BJ (cell line): ENCODE results near the gene OXCT2. TPM values are rescaled to one million over a fixed set of nuclear protein-coding genes. Genes with fewer than 3 reads are reported as not detected.
"Not testable (repeated sequence)": the region's sequence is repeated elsewhere in the genome, so short reads cannot be mapped to it uniquely, and the experiment has no call there.

Source experiments
- CTCF ChIA-PET: fragments of 350-600 bp; formaldehyde crosslinking; extraction: SDS; loops from one replicate; lab custom pipeline; 2021; ENCODE audit warnings: antibody characterized with exemption, inconsistent platforms; lab: Yijun Ruan, JAX
- POLR2A ChIA-PET: fragments of 300-600 bp; sonication (Branson Sonifier 250); formaldehyde crosslinking; extraction: SDS; loops from one replicate; lab custom pipeline; 2021; ENCODE audit warnings: antibody characterized with exemption; lab: Charles Lee
- DNase-seq: peaks from one replicate; pipeline ENCODE4 v3.0.0-alpha.2; 2011; ENCODE audit warnings: low read depth
- H3K27me3 ChIP-seq: 2 replicates; pipeline ENCODE4 v1.6.0; 2011; ENCODE audit warnings: low read length; ENCODE audit not compliant: control insufficient read depth, insufficient read depth
- H3K36me3 ChIP-seq: 2 replicates; pipeline ENCODE4 v1.5.1; 2011; ENCODE audit warnings: low read length; ENCODE audit not compliant: control insufficient read depth, insufficient read depth
- H3K4me3 ChIP-seq: 2 replicates; pipeline ENCODE4 v1.5.1; 2011; ENCODE audit warnings: low read depth, mild to moderate bottlenecking, control low read depth, low read length
- polyA plus RNA-seq: library from polyadenylated mRNA; depleted of rRNA; stranded (reverse); fragments of >200 nt; gene quantifications from 2 replicates; pipeline ENCODE4 v1.2.3, GENCODE V29; 2011
- TF ChIP-seq, protein P1 (sequence below): IDR thresholded peaks from 2 replicates; pipeline ENCODE4 v1.5.1; 2011; ENCODE audit warnings: low read depth, mild to moderate bottlenecking, control low read depth, inconsistent platforms, low read length, moderate library complexity; ENCODE audit not compliant: insufficient read depth

The OXCT2 gene
- polyA plus RNA-seq, 1 experiment = 1.2 TPM

DNA sequence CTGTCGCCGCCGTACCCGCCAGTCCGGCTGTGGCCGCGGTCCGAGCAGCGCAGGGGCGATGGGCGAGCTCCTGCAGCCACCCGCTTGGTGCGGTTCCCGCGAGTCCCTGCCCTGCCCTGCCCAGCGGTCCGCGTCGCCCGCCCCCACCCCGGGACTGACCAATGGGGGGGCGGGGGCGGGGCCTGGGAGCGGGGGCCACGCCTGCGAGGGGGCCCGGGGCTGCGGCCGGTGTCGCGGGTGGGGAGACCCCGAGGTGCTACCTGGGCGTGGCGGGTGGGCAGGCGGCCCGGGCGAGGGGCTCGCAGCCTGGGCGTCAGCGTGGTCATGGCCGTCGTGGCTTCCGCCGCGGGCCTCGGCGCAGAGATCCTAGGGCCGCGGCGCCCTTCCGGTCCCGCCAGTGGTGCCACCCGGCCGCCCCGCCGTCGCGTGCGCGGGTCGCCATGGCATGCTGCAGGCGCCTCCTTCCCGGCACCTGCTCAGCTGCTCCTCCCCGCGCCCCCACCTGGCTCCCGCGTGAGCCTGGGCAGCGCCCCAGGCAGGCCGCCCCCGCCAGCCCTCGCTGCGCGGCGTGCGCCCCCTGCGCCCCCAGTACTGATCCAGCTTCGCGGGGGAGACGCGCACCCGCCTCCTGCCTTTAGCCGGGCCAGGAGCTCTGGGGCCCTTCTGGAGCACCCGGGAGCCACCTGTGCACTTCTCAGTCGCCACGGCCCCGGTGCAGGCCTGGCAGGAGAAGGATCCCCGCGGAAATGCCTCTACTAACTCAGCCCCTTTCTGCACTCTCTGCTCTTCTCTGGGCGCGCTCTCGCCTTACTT lies 17.8 kb upstream of the OXCT2 start, which contains the start of gene BMP8B:
Gene BMP8B, minus strand, starts transcription at position 108 of the 813 bp plus-strand sequence. CDS start 380 bp downstream, outside the sequence.
- Histone ChIP-seq H3K36me3 (no peaks in the 10 kb centered on the region), H3K27me3 (peaks cover 23% of the 10 kb centered on the region), H3K4me3 (peak within 1 kb of the TSS; percentile 33)
- CTCF ChIA-PET = interaction anchor here (2.9 kb wide), 1 partner anchor 10 kb away, joined by 12 read pairs; no protein-coding TSS in a partner anchor
- TF ChIP-seq, protein P1, sequence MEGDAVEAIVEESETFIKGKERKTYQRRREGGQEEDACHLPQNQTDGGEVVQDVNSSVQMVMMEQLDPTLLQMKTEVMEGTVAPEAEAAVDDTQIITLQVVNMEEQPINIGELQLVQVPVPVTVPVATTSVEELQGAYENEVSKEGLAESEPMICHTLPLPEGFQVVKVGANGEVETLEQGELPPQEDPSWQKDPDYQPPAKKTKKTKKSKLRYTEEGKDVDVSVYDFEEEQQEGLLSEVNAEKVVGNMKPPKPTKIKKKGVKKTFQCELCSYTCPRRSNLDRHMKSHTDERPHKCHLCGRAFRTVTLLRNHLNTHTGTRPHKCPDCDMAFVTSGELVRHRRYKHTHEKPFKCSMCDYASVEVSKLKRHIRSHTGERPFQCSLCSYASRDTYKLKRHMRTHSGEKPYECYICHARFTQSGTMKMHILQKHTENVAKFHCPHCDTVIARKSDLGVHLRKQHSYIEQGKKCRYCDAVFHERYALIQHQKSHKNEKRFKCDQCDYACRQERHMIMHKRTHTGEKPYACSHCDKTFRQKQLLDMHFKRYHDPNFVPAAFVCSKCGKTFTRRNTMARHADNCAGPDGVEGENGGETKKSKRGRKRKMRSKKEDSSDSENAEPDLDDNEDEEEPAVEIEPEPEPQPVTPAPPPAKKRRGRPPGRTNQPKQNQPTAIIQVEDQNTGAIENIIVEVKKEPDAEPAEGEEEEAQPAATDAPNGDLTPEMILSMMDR = no peak
- no peak for DNase-seq
- POLR2A ChIA-PET = no interaction called here

DNA sequence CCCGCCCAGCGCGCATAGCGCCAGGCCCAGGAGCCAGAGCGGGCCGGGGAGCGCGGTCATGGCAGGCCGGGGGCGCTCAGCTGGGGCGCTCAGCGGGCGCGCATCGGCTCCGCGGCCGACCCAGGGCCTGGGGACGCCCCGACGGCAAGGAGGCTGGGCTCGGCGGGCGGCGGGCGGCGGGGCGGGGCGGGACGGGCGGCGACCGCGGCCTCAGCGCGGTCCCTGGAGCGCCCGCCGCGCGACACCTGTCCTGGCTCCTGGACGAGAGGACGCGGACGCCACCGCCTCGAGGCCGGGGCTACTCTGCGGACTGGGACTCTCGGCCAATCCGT lies 17.2 kb upstream of the OXCT2 start:
- CTCF ChIA-PET = no interaction called here
- peak overlapping the region; percentile 33 for H3K4me3 ChIP-seq
- TF ChIP-seq, protein P1 = no peak

DNA sequence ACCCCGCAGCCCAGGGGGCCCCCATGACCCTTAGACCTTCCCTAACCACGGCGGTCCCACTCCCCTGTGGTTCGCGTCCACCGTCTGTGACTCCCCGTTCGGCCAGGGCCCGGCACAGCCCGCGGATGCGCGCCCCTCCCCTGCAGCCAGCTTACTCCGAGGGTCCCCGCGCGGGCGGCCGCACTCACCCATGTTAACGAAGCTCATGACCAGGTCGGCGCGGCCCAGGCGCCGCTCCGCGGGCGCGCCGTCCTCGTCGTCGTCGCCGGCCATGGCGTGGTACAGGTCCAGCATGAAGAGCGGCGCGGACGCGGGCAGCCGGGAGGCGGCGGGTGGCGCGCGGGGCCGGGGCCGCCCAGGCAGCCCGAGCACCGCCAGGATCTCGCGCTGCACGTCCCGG lies 16.8 kb upstream of the OXCT2 start:
- H3K4me3 ChIP-seq, H3K36me3 ChIP-seq, POLR2A ChIA-PET, CTCF ChIA-PET, DNase-seq: not testable (repeated sequence)
- peaks cover 23% of the 10 kb centered on the region for H3K27me3 ChIP-seq

More for the DNA sequence above, 17.2 kb upstream of the OXCT2 start:
- Histone ChIP-seq H3K36me3 (no peaks in the 10 kb centered on the region), H3K27me3 (peaks cover 23% of the 10 kb centered on the region)
- DNase-seq = no peak
- POLR2A ChIA-PET = no interaction called here

DNA sequence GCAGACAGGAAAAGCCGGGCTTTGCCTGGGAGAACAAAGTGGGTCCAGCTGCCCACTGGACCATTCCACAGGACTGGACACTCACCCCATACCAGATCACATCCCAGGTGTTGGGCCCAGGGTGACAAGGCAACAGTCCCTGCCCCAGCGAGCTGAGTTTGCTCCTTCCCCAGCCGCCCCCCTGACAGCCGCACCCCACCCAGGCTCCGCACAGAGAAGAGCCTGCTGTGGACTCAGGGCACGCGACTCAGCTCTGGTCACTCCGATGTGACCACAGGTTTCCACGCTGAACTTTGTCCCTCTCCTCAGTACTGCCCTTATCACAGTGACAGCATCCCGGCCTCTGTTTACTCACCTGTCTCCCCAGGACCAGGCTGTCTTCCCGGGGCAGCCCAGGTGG lies 16.3 kb upstream of the OXCT2 start:
- ChIA-PET CTCF (no interaction called here), POLR2A (no interaction called here)
- DNase-seq = no peak
- no peak overlapping the region for H3K4me3 ChIP-seq
- no peaks in the 10 kb centered on the region for H3K36me3 ChIP-seq
- TF ChIP-seq, protein P1 = no peak
- H3K27me3 ChIP-seq = peaks cover 21% of the 10 kb centered on the region

DNA sequence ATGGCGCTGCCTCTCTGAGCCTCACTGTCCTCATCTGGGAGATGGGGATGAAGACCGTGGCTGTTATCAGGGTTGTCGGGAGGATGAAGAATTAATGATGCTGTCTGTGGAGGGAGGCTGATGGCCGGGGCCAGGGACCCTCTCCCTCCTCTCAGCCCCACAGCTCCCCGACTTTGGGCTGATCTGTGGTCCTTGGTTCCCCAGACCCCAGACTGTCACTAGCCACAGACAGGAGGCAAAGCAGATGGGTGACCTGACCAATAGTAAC lies 15.9 kb upstream of the OXCT2 start:
- peaks cover 20% of the 10 kb centered on the region for H3K27me3 ChIP-seq
- H3K36me3 ChIP-seq, CTCF ChIA-PET, POLR2A ChIA-PET, H3K4me3 ChIP-seq, DNase-seq: not testable (repeated sequence)

DNA sequence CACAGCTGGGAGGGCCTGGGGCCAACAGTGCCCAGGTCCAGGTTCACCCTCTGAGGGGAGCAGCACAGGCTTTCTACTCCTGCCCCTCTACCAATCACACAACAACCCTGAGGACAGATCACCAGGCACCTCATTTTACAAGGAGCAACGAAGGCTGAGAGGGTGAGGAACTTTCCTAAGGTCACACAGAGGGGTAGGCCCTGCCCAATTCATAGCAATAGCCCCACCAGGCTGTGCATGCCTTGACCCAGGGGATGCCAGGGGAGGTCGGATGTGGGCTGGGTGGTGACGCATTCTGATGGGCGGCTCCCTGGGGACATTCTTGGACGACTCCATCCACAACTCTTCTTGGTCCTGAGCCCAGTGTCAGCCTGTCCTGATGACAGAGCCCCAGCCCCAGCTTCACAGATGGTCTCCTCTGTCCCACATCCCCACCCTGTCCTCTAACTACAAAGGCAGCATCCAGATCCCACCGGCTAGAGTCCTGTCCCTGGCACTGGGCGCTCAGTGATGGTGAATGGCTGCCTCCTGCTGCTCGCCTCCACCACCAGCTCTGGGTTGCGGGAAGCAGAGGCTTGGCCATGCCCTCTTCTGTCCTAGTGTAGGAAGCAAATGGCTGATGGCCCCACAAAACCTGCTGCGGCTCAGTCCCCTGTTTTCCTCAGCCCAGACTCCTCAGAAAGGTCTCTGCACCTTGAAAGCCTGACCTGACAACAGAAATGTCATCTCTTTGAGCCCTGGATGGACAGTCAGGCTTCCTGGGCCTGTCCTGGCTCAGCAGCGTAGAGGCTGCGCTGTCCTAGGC lies 15.4 kb upstream of the OXCT2 start:
- DNase-seq, H3K4me3 ChIP-seq, H3K36me3 ChIP-seq: not testable (repeated sequence)
- peaks cover 19% of the 10 kb centered on the region for H3K27me3 ChIP-seq
- ChIA-PET CTCF (interaction anchor here (1.1 kb wide), 1 partner anchor 14 kb away, joined by 5 read pairs; no protein-coding TSS in a partner anchor), POLR2A (interaction anchor here (0.7 kb wide), 1 partner anchor 637 kb away, joined by 4 read pairs; no protein-coding TSS in a partner anchor)

DNA sequence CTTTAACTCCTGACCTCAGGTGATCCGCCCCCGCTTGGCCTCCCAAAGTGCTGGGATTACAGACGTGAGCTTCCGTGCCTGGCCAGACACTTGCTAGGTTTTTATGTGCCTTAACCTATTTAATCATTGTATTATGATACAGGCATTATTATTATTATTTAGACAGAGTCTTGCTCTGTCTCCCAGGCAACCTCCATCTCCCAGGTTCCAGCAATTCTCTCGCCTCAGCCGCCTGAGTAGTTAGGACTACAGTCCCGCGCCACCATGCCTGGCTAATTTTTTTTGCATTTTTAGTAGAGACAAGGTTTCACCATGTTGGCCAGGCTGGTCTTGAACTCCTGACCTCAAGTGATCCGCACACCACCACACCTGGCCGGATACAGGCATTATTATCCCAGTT lies 11.5 kb upstream of the OXCT2 start:
- DNase-seq, H3K36me3 ChIP-seq, POLR2A ChIA-PET, H3K4me3 ChIP-seq: not testable (repeated sequence)
- H3K27me3 ChIP-seq = peaks cover 15% of the 10 kb centered on the region
- CTCF ChIA-PET = interaction anchor here (0.6 kb wide), 1 partner anchor 522 kb away, joined by 3 read pairs; no protein-coding TSS in a partner anchor
